ENCODE measurements around the gene CTBP2.

Gene CTBP2

DNA sequence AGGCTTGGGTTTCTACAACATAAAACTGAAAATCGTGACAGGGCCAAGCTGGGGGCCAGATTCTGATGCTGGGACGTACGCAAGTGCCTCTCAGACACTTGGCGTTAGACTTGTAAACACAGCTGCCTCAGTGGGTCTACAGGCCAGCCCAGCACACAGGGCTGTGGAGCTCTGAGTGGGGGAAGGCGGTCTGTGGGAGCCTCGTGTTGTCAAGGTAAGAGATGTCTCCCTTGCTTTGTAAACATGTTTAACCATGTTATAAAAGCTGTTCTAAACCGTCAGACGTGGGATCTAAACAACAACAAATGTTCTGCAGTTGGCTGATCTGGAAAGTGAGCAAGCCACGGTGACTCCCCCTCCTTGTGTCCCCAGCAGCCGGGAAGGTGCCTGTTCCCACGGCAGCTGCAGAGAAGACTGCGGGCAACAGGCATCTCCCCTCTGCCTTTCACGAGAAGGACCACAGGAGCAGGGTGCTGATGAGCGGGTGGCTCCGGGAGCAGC is 150.7 kb downstream of the CTBP2 start:
- CTCF ChIA-PET: interaction anchor here (0.9 to 1.6 kb wide), 4 partner anchors 9 to 46 kb away, joined by 3 read pairs; no protein-coding TSS in a partner anchor
- POLR2A ChIA-PET: no interaction called here
- TF ChIP-seq, protein P1, sequence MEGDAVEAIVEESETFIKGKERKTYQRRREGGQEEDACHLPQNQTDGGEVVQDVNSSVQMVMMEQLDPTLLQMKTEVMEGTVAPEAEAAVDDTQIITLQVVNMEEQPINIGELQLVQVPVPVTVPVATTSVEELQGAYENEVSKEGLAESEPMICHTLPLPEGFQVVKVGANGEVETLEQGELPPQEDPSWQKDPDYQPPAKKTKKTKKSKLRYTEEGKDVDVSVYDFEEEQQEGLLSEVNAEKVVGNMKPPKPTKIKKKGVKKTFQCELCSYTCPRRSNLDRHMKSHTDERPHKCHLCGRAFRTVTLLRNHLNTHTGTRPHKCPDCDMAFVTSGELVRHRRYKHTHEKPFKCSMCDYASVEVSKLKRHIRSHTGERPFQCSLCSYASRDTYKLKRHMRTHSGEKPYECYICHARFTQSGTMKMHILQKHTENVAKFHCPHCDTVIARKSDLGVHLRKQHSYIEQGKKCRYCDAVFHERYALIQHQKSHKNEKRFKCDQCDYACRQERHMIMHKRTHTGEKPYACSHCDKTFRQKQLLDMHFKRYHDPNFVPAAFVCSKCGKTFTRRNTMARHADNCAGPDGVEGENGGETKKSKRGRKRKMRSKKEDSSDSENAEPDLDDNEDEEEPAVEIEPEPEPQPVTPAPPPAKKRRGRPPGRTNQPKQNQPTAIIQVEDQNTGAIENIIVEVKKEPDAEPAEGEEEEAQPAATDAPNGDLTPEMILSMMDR (IDR thresholded peaks at IDR 0.05; ENCODE audit: control extremely low read depth, extremely low read depth, low read depth, missing control alignments): no peak
- no peak for DNase-seq (ENCODE audit: extremely low spot score)

DNA sequence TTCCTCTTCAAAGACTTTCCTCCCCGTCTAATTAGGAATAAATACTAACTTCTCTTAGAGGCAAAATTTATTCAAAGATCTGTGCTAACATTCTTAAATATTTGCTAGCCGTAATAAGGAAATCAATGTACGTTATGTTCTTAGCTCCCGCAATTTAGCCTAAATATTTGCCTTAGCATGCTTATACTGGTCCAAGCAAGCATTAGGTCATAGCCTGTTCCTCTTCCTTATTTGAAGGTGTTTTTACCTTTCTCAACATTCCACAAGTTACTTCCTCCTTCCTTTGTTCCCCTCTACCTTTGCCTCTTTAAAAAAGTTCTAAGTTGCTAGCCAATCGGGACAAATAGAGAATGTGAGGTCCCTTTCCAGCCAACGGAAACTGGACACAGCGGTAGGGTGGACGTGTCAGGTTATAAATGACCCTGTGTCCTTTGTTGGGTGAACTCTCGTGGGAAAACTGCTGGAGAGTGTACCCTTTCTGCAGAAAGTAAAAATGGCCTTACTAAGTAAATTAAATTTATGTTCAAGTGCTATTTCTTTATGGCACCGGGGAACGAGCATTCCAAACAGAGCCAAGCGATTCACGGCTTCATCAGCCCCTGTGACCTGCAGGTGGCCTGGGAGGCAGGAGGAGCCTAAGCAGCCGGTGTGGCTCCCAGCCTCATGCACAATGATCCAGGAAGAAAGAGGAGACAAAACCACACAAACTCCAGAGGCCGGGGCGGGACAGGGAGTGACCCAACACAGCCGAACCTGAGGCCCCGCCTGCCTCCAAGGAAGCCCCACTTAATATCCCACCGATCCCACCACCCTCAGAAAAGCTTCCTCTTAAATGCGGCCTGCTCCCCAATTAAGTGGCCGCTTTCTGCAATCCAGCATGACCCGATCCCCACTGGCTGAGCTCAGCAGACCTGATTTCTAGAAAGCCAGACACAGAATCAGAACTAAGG is 151.4 kb downstream of the CTBP2 start:
- no peak for DNase-seq (ENCODE audit: extremely low spot score)
- TF ChIP-seq, protein P1 (IDR thresholded peaks at IDR 0.05; ENCODE audit: control extremely low read depth, extremely low read depth, low read depth, missing control alignments): no peak
- ChIA-PET POLR2A (no interaction called here), CTCF (interaction anchor here (0.9 to 1.6 kb wide), 3 partner anchors 12 to 47 kb away, joined by 3 read pairs; no protein-coding TSS in a partner anchor)

DNA sequence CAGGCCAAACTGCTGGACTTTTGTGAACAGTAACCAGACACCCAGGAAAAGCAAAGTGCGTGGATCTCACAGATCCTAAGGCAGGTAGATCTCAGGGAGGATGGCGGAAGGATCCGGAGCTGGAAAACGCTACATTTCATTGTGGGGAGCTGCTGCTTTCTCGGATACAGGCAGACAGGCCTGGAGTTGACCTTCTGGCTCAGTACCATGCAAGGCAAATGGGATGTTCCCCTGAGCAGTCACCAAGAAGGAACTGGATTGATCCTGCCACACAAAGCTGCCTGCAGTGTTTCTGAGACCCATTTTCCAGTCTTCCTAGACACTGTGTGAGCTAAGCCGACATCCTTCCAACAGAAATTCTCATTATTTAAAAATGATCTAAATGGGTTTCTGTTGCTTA is 152.9 kb downstream of the CTBP2 start:
- ChIA-PET CTCF (interaction anchor here (2.2 kb wide), 1 partner anchor 10 kb away, joined by 4 read pairs; no protein-coding TSS in a partner anchor), POLR2A (no interaction called here)
- TF ChIP-seq, protein P1 (IDR thresholded peaks at IDR 0.05; ENCODE audit: control extremely low read depth, extremely low read depth, low read depth, missing control alignments): no peak
- DNase-seq (ENCODE audit: extremely low spot score): no peak

DNA sequence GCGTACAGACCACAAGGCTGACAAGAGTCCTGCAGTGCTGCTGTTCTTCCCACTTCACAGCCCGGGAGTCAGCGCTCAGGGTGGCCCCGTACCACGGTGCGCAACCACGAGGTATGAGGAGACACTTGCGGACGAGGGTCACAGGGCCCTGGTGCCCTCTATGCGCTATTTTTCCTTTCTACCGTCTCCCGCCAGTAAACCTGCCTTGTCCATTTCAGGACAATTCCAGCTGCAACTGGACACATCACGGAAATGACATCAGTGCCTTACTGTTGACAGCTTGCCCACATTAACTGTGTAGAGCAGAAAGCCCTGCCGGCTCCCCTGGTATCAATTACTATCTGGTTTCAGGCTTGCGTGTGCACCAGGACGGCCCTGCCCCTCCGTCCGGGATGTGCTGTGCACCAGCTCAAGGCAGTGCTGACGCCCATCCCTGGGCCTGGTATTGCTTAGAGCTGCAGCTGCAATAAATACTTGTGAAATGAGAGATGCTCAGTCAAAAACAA is 153.4 kb downstream of the CTBP2 start:
- ChIA-PET POLR2A (no interaction called here), CTCF (interaction anchor here (2.2 kb wide), 1 partner anchor 10 kb away, joined by 4 read pairs; no protein-coding TSS in a partner anchor)

DNA sequence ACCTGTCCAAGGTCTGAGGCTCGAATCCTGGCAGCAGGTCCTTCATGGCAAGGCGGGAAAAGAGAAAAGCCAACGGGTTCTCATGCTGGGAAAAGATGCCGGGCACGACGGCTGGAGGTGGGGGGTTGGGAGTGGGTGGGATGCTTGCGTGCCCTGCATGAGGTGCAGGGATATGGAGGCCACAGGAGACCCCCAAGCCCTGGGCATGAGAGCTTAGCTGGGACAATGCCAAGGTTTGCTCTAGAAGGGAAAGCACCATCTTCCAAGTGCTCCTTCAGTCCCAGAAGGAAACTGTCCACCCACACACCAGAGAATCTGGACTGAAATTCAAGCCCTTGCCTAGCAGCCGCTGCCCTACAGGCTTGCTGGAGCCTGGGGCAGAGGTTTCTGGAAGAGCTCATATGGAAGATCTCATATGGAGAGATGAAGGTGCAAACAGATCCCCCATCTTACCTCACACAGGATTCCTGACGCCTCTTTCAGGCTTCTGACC is 154.1 kb downstream of the CTBP2 start:
- TF ChIP-seq, protein P1 (IDR thresholded peaks at IDR 0.05; ENCODE audit: control extremely low read depth, extremely low read depth, low read depth, missing control alignments): no peak
- ChIA-PET CTCF (interaction anchor here (2.2 kb wide), 1 partner anchor 11 kb away, joined by 4 read pairs; no protein-coding TSS in a partner anchor), POLR2A (no interaction called here)
- no peak for DNase-seq (ENCODE audit: extremely low spot score)

More for the DNA sequence above, 153.4 kb downstream of the CTBP2 start:
- DNase-seq (ENCODE audit: extremely low spot score): no peak
- TF ChIP-seq, protein P1 (IDR thresholded peaks at IDR 0.05; ENCODE audit: control extremely low read depth, extremely low read depth, low read depth, missing control alignments): no peak

Measured in GM10248 (cell line).